ENCODE results near the gene SMAD4.

The SMAD4 gene

DNA sequence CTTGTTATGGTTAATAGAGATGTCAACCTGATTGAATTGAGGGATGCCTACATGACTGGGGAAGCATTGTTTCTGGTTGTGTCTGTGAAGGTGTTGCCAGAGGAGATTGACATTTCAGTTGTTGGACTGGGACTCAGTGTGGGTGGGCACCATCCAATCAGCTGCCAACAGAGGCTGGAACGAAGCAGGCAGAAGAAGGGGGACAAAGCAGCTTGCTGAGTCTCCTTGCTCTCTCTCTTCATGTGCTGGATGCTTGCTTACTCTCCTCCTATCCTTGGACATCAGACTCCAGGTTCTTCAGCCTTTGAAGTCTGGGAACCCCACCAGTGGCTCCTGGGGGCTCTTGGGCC, 22.2 kb upstream of the SMAD4 start:
- ChIA-PET CTCF (interaction anchor here (1.8 kb wide), 1 partner anchor 22 kb away, joined by 4 read pairs; the partner anchor contains the start of gene SMAD4), POLR2A (interaction anchor here (1.2 kb wide), 1 partner anchor 22 kb away, joined by 3 read pairs; the partner anchor contains the start of gene SMAD4)
- no peak for TF ChIP-seq CTCF (IDR thresholded peaks at IDR 0.05; ENCODE audit: control extremely low read depth, extremely low read depth, low read depth, missing control alignments)
- DNase-seq (ENCODE audit: extremely low spot score) = no peak

DNA sequence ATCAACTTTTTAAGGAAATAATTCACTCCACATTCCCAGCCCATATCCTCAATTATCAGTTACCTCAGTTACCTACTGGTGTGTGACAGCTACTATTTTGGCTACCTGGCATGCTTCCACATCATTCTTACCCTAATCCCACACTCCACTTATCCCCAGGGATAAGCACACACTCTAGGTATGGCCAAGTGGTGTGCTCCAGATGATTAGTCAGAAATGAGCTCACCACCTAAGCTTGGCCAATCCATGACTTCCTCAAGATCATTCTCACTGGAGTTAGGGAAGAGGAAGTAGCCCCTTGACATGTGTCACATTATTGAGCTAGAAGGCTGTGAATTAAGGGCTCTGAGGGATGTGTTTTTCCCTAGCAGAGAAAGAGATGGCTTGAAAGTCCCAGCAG, 20.9 kb upstream of the SMAD4 start:
- CTCF ChIA-PET = interaction anchor here (1.1 to 1.9 kb wide), 6 partner anchors 12 to 153 kb away, joined by 3 to 5 read pairs (median 4); partner anchors contain the start of gene SMAD4
- no peak for DNase-seq (ENCODE audit: extremely low spot score)
- no peak for TF ChIP-seq CTCF (IDR thresholded peaks at IDR 0.05; ENCODE audit: control extremely low read depth, extremely low read depth, low read depth, missing control alignments)
- POLR2A ChIA-PET = interaction anchor here (1.2 kb wide), 1 partner anchor 21 kb away, joined by 3 read pairs; the partner anchor contains the start of gene SMAD4

- no peak for DNase-seq (ENCODE audit: extremely low spot score)
- POLR2A ChIA-PET = no interaction called here
- no peak for TF ChIP-seq CTCF (IDR thresholded peaks at IDR 0.05; ENCODE audit: control extremely low read depth, extremely low read depth, low read depth, missing control alignments)
- CTCF ChIA-PET = interaction anchor here (0.8 to 1.0 kb wide), 3 partner anchors 15 to 29 kb away, joined by 3 to 4 read pairs (median 3); partner anchors contain the start of gene SMAD4
Observed at GRCh38 chr18:51010218-51010617, 19.8 kb upstream of the SMAD4 start.

DNA sequence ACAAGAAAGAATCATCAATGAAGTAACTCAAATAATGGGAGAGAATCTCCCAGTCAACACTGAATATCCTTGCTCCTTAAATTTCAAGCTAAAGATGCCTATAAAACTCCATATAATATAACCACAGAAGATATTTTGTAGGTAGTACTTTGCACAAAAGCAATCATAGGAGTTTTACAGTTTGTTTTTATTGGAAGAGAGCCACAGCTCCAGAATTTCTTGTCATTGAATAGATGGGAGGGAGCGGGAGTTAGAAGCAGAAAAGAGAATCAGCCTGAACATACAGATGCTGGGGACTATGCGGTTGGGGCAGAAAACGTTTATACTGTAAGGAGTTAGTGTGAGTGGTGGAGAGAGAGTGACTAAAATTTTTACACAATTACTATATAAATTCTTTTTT, 18.3 kb upstream of the SMAD4 start:
- TF ChIP-seq CTCF (IDR thresholded peaks at IDR 0.05; ENCODE audit: control extremely low read depth, extremely low read depth, low read depth, missing control alignments) = no peak

DNA sequence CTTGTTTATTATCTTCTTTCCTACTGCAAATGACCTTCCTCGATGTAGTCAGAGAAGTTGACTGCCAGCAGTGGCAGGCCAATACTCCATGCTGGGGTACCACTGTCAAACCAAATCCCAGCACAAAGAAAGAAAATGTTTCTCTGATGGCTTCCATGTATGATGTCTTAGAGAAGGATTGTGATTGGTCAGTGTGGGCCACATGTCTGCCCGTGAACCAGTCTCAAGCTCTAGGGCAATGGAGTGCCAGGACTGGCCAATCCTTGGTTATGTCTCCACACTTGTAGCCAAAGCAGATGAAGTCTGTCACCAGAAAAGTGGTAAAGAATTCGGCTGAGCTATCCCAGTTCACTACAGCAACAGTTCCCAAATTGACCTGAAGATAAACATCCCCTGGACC, 17.6 kb upstream of the SMAD4 start:
- DNase-seq (ENCODE audit: extremely low spot score) = no peak
- ChIA-PET POLR2A (no interaction called here), CTCF (interaction anchor here (1.4 kb wide), 1 partner anchor 23 kb away, joined by 3 read pairs; no protein-coding TSS in a partner anchor)
- TF ChIP-seq CTCF (IDR thresholded peaks at IDR 0.05; ENCODE audit: control extremely low read depth, extremely low read depth, low read depth, missing control alignments) = no peak

More for the DNA sequence above, 18.3 kb upstream of the SMAD4 start:
- ChIA-PET CTCF (interaction anchor here (1.4 kb wide), 1 partner anchor 24 kb away, joined by 3 read pairs; no protein-coding TSS in a partner anchor), POLR2A (no interaction called here)
- no peak for DNase-seq (ENCODE audit: extremely low spot score)

- TF ChIP-seq CTCF (IDR thresholded peaks at IDR 0.05; ENCODE audit: control extremely low read depth, extremely low read depth, low read depth, missing control alignments) = no peak
- POLR2A ChIA-PET = no interaction called here
- CTCF ChIA-PET = no interaction called here
- no peak for DNase-seq (ENCODE audit: extremely low spot score)
Observed at GRCh38 chr18:51013259-51013658, 16.8 kb upstream of the SMAD4 start.

Data from GM10248 (cell line).